Measurements from ENCODE around the gene CEP295NL.
"Not testable (repeated sequence)": the region's sequence is repeated elsewhere in the genome, so short reads cannot be mapped to it uniquely, and the experiment has no call there.

CEP295NL gene

GRCh38 chr17:78904371-78904770 lies 1.4 kb upstream of the CEP295NL start:
- Histone ChIP-seq H3K27me3 (ENCODE audit: insufficient read depth, low read depth, severe bottlenecking) (no peaks in the 10 kb centered on the region), H3K9me3 (ENCODE audit: severe bottlenecking) (no peaks in the 10 kb centered on the region), H3K36me3 (peaks cover 30% of the 10 kb centered on the region), H3K4me3 (ENCODE audit: low read depth, low read length) (no peak overlapping the region), H3K27ac (no peak overlapping the region)
- TF ChIP-seq CTCF (IDR thresholded peaks at IDR 0.05; ENCODE audit: low read depth, low read length): no peak
- no peak for DNase-seq

- not testable (repeated sequence) for H3K9me3 ChIP-seq (ENCODE audit: severe bottlenecking); DNase-seq; H3K4me3 ChIP-seq (ENCODE audit: low read depth, low read length); H3K27me3 ChIP-seq (ENCODE audit: insufficient read depth, low read depth, severe bottlenecking)
- H3K36me3 ChIP-seq: peaks cover 34% of the 10 kb centered on the region
- peak overlapping the region; percentile 45; the same call in 1 of the 2 replicates for H3K27ac ChIP-seq
These were observed 770 bp downstream of the CEP295NL start for GRCh38 chr17:78902231-78902630.

GRCh38 chr17:78901806-78902205 lies 1.2 kb downstream of the CEP295NL start:
- no peak overlapping the region for H3K4me3 ChIP-seq (ENCODE audit: low read depth, low read length)
- H3K36me3 ChIP-seq: peaks cover 34% of the 10 kb centered on the region
- H3K9me3 ChIP-seq (ENCODE audit: severe bottlenecking): no peaks in the 10 kb centered on the region
- no peak for TF ChIP-seq CTCF (IDR thresholded peaks at IDR 0.05; ENCODE audit: low read depth, low read length)
- no peak for DNase-seq
- H3K27ac ChIP-seq: no peak overlapping the region
- no peaks in the 10 kb centered on the region for H3K27me3 ChIP-seq (ENCODE audit: insufficient read depth, low read depth, severe bottlenecking)

DNA sequence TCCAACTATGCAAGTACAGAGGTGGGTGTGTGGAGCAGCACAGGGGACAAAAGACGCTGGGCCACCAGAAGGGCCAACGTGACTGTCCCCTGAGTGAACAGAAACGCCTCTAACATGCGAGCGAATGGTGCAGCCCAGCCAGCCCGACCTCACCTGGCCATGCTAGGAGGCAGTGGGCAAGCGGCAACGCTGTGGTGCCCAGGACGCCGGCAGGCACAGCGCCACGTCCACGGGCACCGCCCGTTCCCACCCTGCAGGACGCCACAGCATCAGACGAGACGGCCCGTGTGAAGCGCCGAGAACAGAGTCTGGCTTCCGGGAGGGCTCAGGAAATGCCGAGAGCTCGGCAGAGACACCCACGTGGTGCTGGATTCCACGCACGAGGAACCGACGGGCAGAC lies 2.2 kb downstream of the CEP295NL start:
- Histone ChIP-seq H3K27ac (no peak overlapping the region), H3K9me3 (ENCODE audit: severe bottlenecking) (no peaks in the 10 kb centered on the region), H3K36me3 (peaks cover 32% of the 10 kb centered on the region), H3K27me3 (ENCODE audit: insufficient read depth, low read depth, severe bottlenecking) (no peaks in the 10 kb centered on the region), H3K4me3 (ENCODE audit: low read depth, low read length) (no peak overlapping the region)
- no peak for DNase-seq
- TF ChIP-seq CTCF (IDR thresholded peaks at IDR 0.05; ENCODE audit: low read depth, low read length): no peak

GRCh38 chr17:78899361-78900260 lies 3.4 kb downstream of the CEP295NL start:
- no peak for DNase-seq

More at GRCh38 chr17:78899361-78900260, 3.4 kb downstream of the CEP295NL start:
- H3K4me3 ChIP-seq (ENCODE audit: low read depth, low read length): no peak overlapping the region
- H3K9me3 ChIP-seq (ENCODE audit: severe bottlenecking): no peaks in the 10 kb centered on the region
- H3K27ac ChIP-seq: no peak overlapping the region
- TF ChIP-seq CTCF (IDR thresholded peaks at IDR 0.05; ENCODE audit: low read depth, low read length): no peak
- peaks cover 32% of the 10 kb centered on the region for H3K36me3 ChIP-seq
- H3K27me3 ChIP-seq (ENCODE audit: insufficient read depth, low read depth, severe bottlenecking): no peaks in the 10 kb centered on the region
